HFFc6 (cell line): ENCODE data around the gene MIPEP. TPM values are rescaled to one million over a fixed set of nuclear protein-coding genes. Genes with fewer than 3 reads are reported as not detected.

ENCODE experiments used
- DNase-seq: peaks from one replicate; pipeline ENCODE4 v3.0.0-alpha.2; 2018
- H3K27ac Mint-ChIP-seq: 2 replicates; pipeline ENCODE4 v1.8.0; 2020; ENCODE audit warnings: mild to moderate bottlenecking, mixed read lengths
- H3K27me3 Mint-ChIP-seq: 2 replicates; pipeline ENCODE4 v1.8.0; 2021; ENCODE audit warnings: mild to moderate bottlenecking, moderate library complexity, mixed read lengths; ENCODE audit not compliant: insufficient read depth
- H3K36me3 Mint-ChIP-seq: 2 replicates; pipeline ENCODE4 v1.8.0; 2021; ENCODE audit warnings: low read depth, mixed read lengths
- H3K4me1 Mint-ChIP-seq: 2 replicates; pipeline ENCODE4 v1.8.0; 2020; ENCODE audit warnings: low read depth, mixed read lengths
- H3K4me3 Mint-ChIP-seq: 2 replicates; pipeline ENCODE4 v1.8.0; 2020; ENCODE audit warnings: mild to moderate bottlenecking, moderate library complexity, mixed read lengths
- H3K9me3 Mint-ChIP-seq: 2 replicates; pipeline ENCODE4 v1.8.0; 2020; ENCODE audit warnings: mild to moderate bottlenecking, mixed read lengths
- total RNA-seq, 6 experiments: library from RNA; stranded (reverse); fragmentation: NEBNext Ultra II Directional; extraction: Animal tissue kit (Norgen Biotek cat#: 25700); gene quantifications; 2 replicates in 1 of 6; 3 replicates in 5 of 6; pipeline ENCODE4 v1.2.3, GENCODE V29; 2021
- TF ChIP-seq, protein P1 (sequence below): fragments of 200-600 bp; sonication (generic); IDR thresholded peaks from 2 replicates; pipeline ENCODE4 v1.5.0; 2021; ENCODE audit warnings: antibody characterized with exemption, mild to moderate bottlenecking

MIPEP gene
- total RNA-seq, 6 experiments from 2014 or later = 11.3 to 15.6 (median 13.1) TPM

DNA sequence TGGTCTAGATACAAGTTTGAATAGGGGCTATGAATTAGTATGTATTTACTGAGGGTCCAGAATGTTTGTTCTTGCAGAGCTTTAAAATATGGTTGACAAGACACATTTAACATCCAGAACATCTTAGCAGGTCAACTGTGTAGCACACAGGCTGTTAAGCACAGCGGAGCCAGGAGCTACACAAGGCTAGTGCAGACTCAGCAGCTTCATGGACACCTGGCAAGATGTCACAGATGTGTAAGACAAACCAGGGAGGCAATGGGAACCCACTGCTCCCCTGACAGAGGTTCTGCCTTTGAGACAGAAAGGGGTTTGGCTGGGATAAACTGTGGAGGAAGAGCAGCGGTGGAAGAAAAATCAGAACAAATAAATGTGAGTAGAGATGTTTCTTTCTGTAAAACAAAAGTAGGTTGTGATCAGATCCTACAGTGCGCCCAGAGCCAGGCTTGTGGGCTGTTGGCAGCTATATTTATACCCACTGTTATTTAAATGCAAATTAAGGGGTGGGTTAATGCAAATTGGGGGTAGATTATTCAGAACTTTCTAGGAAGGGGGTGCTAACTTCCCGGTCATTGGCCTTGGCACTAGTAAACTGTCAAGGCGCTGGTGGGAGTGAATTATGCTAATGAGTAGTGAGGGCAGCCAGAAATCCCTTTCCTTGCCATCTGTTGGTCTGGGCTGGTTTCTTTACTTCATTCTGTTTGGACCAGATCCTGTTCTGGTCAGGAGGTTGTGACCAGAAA, 33.0 kb downstream of the MIPEP start:
- peaks cover 19% of the 10 kb centered on the region for H3K36me3 Mint-ChIP-seq
- H3K27me3 Mint-ChIP-seq = no peaks in the 10 kb centered on the region; the same call in 1 of the 2 replicates
- peaks cover 20% of the 10 kb centered on the region for H3K4me1 Mint-ChIP-seq
- no peak overlapping the region for H3K27ac Mint-ChIP-seq
- no peak overlapping the region for H3K4me3 Mint-ChIP-seq
- DNase-seq = no peak
- TF ChIP-seq, protein P1, sequence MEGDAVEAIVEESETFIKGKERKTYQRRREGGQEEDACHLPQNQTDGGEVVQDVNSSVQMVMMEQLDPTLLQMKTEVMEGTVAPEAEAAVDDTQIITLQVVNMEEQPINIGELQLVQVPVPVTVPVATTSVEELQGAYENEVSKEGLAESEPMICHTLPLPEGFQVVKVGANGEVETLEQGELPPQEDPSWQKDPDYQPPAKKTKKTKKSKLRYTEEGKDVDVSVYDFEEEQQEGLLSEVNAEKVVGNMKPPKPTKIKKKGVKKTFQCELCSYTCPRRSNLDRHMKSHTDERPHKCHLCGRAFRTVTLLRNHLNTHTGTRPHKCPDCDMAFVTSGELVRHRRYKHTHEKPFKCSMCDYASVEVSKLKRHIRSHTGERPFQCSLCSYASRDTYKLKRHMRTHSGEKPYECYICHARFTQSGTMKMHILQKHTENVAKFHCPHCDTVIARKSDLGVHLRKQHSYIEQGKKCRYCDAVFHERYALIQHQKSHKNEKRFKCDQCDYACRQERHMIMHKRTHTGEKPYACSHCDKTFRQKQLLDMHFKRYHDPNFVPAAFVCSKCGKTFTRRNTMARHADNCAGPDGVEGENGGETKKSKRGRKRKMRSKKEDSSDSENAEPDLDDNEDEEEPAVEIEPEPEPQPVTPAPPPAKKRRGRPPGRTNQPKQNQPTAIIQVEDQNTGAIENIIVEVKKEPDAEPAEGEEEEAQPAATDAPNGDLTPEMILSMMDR = no peak
- no peaks in the 10 kb centered on the region for H3K9me3 Mint-ChIP-seq

DNA sequence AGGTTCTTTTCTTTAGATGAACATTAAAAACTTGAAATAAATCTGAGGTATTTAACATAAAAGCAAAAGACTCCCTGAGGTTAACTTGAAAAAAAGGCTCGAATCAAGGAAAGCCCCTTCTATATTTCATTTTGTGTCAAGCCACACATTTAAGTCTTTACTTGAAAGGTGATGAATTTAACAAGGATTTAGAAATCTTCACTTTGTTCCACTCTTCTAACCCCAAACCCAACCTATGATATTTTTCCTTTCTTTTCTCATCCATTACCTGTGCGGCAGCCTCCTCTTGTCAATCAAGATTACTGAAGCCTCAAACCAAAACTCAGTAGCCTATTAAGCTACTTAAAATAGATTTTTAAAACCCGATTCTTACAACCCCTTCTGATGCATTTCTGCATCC, 33.8 kb downstream of the MIPEP start:
- H3K27ac Mint-ChIP-seq = no peak overlapping the region
- no peaks in the 10 kb centered on the region for H3K9me3 Mint-ChIP-seq
- peaks cover 20% of the 10 kb centered on the region for H3K4me1 Mint-ChIP-seq
- no peaks in the 10 kb centered on the region; the same call in 1 of the 2 replicates for H3K27me3 Mint-ChIP-seq
- no peak overlapping the region for H3K4me3 Mint-ChIP-seq
- TF ChIP-seq, protein P1 = no peak
- H3K36me3 Mint-ChIP-seq = peaks cover 13% of the 10 kb centered on the region
- DNase-seq = no peak

- Mint-ChIP-seq H3K36me3 (no peaks in the 10 kb centered on the region), H3K27ac (no peak overlapping the region), H3K4me1 (no peaks in the 10 kb centered on the region), H3K27me3 (no peaks in the 10 kb centered on the region), H3K9me3 (no peaks in the 10 kb centered on the region), H3K4me3 (no peak overlapping the region)
- no peak for DNase-seq
- TF ChIP-seq, protein P1 = no peak
Observed at GRCh38 chr13:23852351-23852750, 36.8 kb downstream of the MIPEP start.

DNA sequence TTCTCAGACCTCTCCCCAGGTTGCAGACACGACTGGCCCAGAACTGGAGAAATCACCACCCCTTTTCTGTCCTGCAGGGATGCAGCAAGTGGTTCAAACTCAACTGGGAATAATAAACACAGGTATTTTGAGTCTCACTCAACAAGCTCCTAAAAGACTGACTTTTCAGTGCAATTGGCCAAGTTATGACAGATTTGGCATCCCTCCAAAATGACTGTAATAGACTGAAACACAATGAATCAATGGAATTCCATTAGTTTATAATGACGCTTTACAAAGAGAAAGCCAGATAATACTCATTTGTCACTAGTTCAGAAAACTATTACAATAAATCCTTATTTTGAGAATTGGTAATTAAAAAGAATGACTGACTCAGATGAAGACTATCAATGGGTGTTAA, 38.1 kb downstream of the MIPEP start:
- Mint-ChIP-seq H3K27ac (no peak overlapping the region), H3K27me3 (no peaks in the 10 kb centered on the region), H3K36me3 (no peaks in the 10 kb centered on the region), H3K4me3 (no peak overlapping the region), H3K4me1 (no peaks in the 10 kb centered on the region), H3K9me3 (no peaks in the 10 kb centered on the region)
- DNase-seq = no peak
- TF ChIP-seq, protein P1 = no peak

- DNase-seq = no peak
- H3K36me3 Mint-ChIP-seq = no peaks in the 10 kb centered on the region
- H3K9me3 Mint-ChIP-seq = no peaks in the 10 kb centered on the region
- TF ChIP-seq, protein P1 = no peak
- no peak overlapping the region for H3K4me3 Mint-ChIP-seq
- no peaks in the 10 kb centered on the region for H3K4me1 Mint-ChIP-seq
- H3K27ac Mint-ChIP-seq = no peak overlapping the region
- H3K27me3 Mint-ChIP-seq = no peaks in the 10 kb centered on the region
Observed at GRCh38 chr13:23850134-23850533, 39.1 kb downstream of the MIPEP start.
